HS-5 (cell line): Measurements from ENCODE around the gene AFF2.

Source experiments
- DNase-seq: peaks from one replicate; pipeline ENCODE4 v3.0.0-alpha.2; 2012; ENCODE audit warnings: low read depth

Gene AFF2

GRCh38 chrX:148500423-148501385 lies at the start of gene AFF2:
Gene AFF2 (plus strand): TSS chrX:148500617. CDS start chrX:148501098, 481 bp downstream.
- DNase-seq, result no peak

GRCh38 chrX:148457279-148457678 lies 43.1 kb upstream of the AFF2 start:
- no peak for DNase-seq

- DNase-seq, result no peak
Measured at GRCh38 chrX:148459343-148459742, 41.1 kb upstream of the AFF2 start.

GRCh38 chrX:148466292-148466691 lies 34.1 kb upstream of the AFF2 start:
- no peak for DNase-seq

- DNase-seq, result no peak
Measured at GRCh38 chrX:148470324-148470723, 30.1 kb upstream of the AFF2 start.

- DNase-seq, result no peak
Measured at GRCh38 chrX:148474030-148474429, 26.4 kb upstream of the AFF2 start.

GRCh38 chrX:148492057-148492456 lies 8.4 kb upstream of the AFF2 start:
- no peak for DNase-seq

- no peak for DNase-seq
Measured at GRCh38 chrX:148495176-148495575, 5.2 kb upstream of the AFF2 start.

GRCh38 chrX:148498067-148498466 lies 2.4 kb upstream of the AFF2 start:
- DNase-seq, result no peak

GRCh38 chrX:148499638-148500422 lies 587 bp upstream of the AFF2 start:
- no peak for DNase-seq

- no peak for DNase-seq
Measured at GRCh38 chrX:148501386-148502066, 1.1 kb downstream of the AFF2 start.

GRCh38 chrX:148504506-148504905 lies 4.1 kb downstream of the AFF2 start:
- DNase-seq, result no peak

GRCh38 chrX:148507418-148507817 lies 7.0 kb downstream of the AFF2 start:
- DNase-seq, result no peak

- DNase-seq, result no peak
Measured at GRCh38 chrX:148512453-148512852, 12.0 kb downstream of the AFF2 start.

GRCh38 chrX:148513661-148514060 lies 13.2 kb downstream of the AFF2 start:
- no peak for DNase-seq

- DNase-seq, result no peak
Measured at GRCh38 chrX:148517176-148517575, 16.8 kb downstream of the AFF2 start.

- DNase-seq, result no peak
Measured at GRCh38 chrX:148522006-148522405, 21.6 kb downstream of the AFF2 start.

- no peak for DNase-seq
Measured at GRCh38 chrX:148523303-148524080, 23.1 kb downstream of the AFF2 start.

- no peak for DNase-seq
Measured at GRCh38 chrX:148530464-148531077, 30.2 kb downstream of the AFF2 start.

GRCh38 chrX:148534291-148534690 lies 33.9 kb downstream of the AFF2 start:
- DNase-seq, result no peak

GRCh38 chrX:148535639-148536038 lies 35.2 kb downstream of the AFF2 start:
- no peak for DNase-seq
